Lower leg skin (tissue), 4 donors: ENCODE data around the gene FMNL2. TPM values are rescaled to one million over a fixed set of nuclear protein-coding genes. Genes with fewer than 3 reads are reported as not detected.

Experiments
- DNase-seq, 2 donors: peaks; one replicate each; pipeline ENCODE4 v3.0.0-alpha.2; 2019; ENCODE audit warnings: low spot score in 2 of 2
- H3K4me3 ChIP-seq: fragments of 200-600 bp; sonication (generic); 2 replicates; pipeline ENCODE4 v1.5.1; 2017; ENCODE audit warnings: mild to moderate bottlenecking, low read depth; ENCODE audit not compliant: poor library complexity, severe bottlenecking
- POLR2A ChIP-seq, 2 donors: fragments of 450-650 bp; IDR thresholded peaks; one replicate each; pipeline ENCODE4 v1.6.1; 2016 to 2017; ENCODE audit warnings: antibody characterized with exemption in 2 of 2, mild to moderate bottlenecking in 1 of 2, moderate library complexity in 1 of 2
- WGBS, 2 donors: methylation state at CpG; one replicate each; pipeline ENCODE4 v1.1.5; 2018; 5-methylcytosine and 5-hydroxymethylcytosine counted together
- intact Hi-C: fragments of 100-400 bp; cut with DNase I; formaldehyde crosslinking; loops from one replicate; pipeline ENCODE4 v1.15.0; 2023; ENCODE audit warnings: low total_unique reads
- total RNA-seq, 4 donors: library from RNA; depleted of rRNA; stranded (reverse); fragments of >200 nt; gene quantifications; one replicate each; pipeline ENCODE4 v1.1.0, GENCODE V29; 2016
- TF ChIP-seq, protein P1 (sequence below), 3 donors: fragments of 450-650 bp; IDR thresholded peaks; one replicate each; pipeline ENCODE4 v1.5.1; 2016; ENCODE audit warnings: antibody characterized with exemption in 3 of 3, mild to moderate bottlenecking in 3 of 3, moderate library complexity in 2 of 3

FMNL2 gene
- total RNA-seq, 4 donors from 2014 or later = 9.6 to 18.3 (median 12.9) TPM

DNA sequence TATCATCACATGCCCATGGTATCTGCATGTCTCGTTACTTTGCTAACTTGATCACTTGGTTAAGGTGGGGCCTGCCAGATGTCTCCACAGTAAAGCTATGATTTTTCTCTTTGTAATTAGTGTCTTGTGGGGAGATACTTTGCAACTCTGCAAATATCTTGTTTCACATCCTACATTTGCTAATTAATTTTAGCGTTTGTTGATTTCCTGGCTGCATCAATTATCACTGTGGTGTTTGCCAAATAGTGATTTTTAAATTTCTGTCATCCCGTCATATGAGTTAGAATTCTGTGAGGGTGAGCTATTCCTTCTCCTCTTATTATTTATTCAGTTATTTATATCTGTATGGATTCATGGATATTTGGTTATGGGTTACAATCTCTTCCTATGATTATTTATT, 161.4 kb downstream of the FMNL2 start:
- DNase-seq = no peak
- 88 to 90% methylated on average over 3 of the region's 3 CpGs for WGBS, 2 donors
- H3K4me3 ChIP-seq = no peak overlapping the region
- TF ChIP-seq, protein P1, sequence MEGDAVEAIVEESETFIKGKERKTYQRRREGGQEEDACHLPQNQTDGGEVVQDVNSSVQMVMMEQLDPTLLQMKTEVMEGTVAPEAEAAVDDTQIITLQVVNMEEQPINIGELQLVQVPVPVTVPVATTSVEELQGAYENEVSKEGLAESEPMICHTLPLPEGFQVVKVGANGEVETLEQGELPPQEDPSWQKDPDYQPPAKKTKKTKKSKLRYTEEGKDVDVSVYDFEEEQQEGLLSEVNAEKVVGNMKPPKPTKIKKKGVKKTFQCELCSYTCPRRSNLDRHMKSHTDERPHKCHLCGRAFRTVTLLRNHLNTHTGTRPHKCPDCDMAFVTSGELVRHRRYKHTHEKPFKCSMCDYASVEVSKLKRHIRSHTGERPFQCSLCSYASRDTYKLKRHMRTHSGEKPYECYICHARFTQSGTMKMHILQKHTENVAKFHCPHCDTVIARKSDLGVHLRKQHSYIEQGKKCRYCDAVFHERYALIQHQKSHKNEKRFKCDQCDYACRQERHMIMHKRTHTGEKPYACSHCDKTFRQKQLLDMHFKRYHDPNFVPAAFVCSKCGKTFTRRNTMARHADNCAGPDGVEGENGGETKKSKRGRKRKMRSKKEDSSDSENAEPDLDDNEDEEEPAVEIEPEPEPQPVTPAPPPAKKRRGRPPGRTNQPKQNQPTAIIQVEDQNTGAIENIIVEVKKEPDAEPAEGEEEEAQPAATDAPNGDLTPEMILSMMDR (IDR thresholded peaks at IDR 0.05) = no peak
- TF ChIP-seq POLR2A (IDR thresholded peaks at IDR 0.05) = no peak
- intact Hi-C loops = no loop called here

DNA sequence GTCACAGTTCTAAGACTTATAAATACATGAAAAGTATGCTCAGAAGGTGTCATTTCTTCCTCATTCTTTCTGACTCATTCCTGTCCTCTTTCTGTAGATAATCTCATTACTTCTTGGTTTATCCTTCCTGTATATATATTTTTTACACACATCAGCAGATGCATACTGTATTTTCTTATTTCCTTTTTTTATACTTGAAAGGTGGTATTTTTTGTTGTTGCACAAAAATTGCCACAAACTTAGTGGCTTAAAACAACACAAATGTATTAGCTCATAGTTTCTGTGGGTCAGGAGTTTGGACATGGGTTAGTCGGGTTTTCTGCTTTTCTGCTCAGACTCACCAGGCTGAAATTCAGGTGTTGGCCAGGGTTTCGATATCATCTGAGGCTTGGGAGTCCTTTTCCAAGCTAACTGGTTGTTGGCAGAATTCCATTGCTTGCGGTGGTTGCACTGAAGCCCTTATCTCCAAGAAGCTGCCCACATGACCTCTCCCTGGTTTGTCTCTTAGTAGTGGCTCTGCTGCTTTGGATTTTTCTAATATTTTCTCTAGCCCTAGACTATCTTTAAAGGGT, 162.6 kb downstream of the FMNL2 start:
- H3K4me3 ChIP-seq = no peak overlapping the region
- TF ChIP-seq, protein P1 (IDR thresholded peaks at IDR 0.05) = no peak
- TF ChIP-seq POLR2A (IDR thresholded peaks at IDR 0.05) = no peak
- intact Hi-C loops = no loop called here
- WGBS, 2 donors = 83 to 88% methylated on average over 3 of the region's 3 CpGs
- no peak for DNase-seq

DNA sequence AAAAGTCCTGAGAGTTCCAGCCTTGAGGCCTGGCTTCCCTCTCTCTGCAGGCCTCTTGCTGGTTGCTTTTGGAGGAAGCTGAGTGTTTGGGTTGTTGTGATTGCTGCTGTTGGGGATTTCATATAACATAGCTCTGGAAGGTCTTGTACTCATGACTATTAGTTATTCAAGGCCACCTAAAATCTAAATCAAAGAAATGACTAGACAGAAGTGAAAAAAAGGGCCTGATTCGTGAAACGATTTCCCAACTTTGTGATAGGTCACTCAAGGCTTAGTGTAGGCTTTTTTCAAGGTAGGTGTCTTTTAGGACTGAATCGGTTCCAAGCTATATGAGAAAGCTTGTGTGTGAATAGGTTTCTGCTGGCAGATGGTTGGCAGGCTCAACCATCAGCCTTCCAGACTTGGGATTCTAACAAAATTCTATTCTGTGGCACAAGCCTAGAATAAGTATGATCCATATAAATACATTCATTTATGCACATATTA, 164.4 kb downstream of the FMNL2 start:
- intact Hi-C loops = no loop called here
- TF ChIP-seq POLR2A (IDR thresholded peaks at IDR 0.05) = no peak
- TF ChIP-seq, protein P1 (IDR thresholded peaks at IDR 0.05) = no peak
- DNase-seq = no peak
- no peak overlapping the region for H3K4me3 ChIP-seq
- WGBS, 2 donors = 76 to 93% methylated on average over 3 of the region's 3 CpGs

DNA sequence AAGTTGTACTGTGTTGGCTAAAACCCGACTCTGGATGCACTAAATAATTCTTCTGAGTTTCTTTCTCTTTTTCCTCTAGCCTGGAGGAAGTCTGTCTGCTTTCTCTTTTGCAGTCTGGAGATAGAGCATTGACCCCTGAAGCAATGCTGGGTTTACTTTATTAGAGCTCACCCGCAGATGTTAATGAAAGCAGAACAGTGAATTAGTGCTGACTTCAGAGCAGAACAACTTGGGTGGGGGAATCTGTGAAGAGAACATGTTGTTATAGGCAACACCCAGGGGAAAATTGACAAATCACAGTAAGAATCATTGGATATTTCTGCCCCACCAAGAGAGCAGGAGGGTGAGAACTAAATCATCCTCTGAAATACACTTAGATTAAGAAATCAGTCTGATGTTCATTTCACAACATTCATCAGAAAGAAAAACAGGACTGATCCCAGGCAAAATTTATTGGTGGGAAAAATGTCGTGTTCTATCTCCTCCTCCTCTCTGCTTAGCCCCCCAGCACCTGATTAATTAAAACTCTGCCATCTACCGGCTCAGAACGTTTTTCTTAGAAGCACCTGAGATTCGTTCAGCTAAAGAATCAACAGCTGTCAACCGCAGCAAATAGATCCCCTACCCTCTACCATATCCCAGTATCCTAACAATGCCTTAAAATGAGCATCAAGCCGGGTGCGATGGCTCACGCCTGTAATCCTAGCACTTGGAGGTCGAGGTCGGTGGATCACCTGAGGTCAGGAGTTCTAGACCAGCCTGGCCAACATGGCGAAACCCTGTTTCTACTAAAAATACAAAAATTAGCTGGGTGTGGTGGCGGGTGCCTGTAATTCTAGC, 165.1 kb downstream of the FMNL2 start:
- peak in 1 of 2 donors; percentile 63 for DNase-seq
- H3K4me3 ChIP-seq = no peak overlapping the region
- no peak for TF ChIP-seq POLR2A (IDR thresholded peaks at IDR 0.05)
- TF ChIP-seq, protein P1 (IDR thresholded peaks at IDR 0.05) = no peak
- intact Hi-C loops = no loop called here
- WGBS, 2 donors = 65 to 76% methylated on average over 14 of the region's 14 CpGs

- WGBS, 2 donors = 71 to 77% methylated on average over 8 of the region's 8 CpGs
- intact Hi-C loops = no loop called here
- H3K4me3 ChIP-seq = no peak overlapping the region
- TF ChIP-seq, protein P1 (IDR thresholded peaks at IDR 0.05) = no peak
- no peak for TF ChIP-seq POLR2A (IDR thresholded peaks at IDR 0.05)
- DNase-seq = peak; percentile 51 to 90
These were observed 165.8 kb downstream of the FMNL2 start for GRCh38 chr2:152500772-152501171.
